Naive thymus-derived CD8-positive, alpha-beta T cell (primary cell): ENCODE measurements around the gene MDFI. TPM values are rescaled to one million over a fixed set of nuclear protein-coding genes. Genes with fewer than 3 reads are reported as not detected.

Experiments used
- ATAC-seq, 2 donors: fragments of 150-1000 bp; cut with Tn5 transposase in 1 of 2; sonication (Bioruptor Pico), chemical (Tn5 transposase) in 1 of 2; 1 replicate in 1 of 2; 2 replicates in 1 of 2; pipeline ENCODE4 v1.10.0; 2021; ENCODE audit warnings: mild to moderate bottlenecking in 2 of 2, moderate library complexity in 2 of 2
- POLR2A ChIA-PET: fragments of 350-600 bp; sonication (Branson Sonifier 250); formaldehyde crosslinking; loops from one replicate; lab custom pipeline; 2021; ENCODE audit warnings: antibody characterized with exemption; lab: Charles Lee
- DNase-seq, 10 donors: peaks; one replicate each; pipeline versions ENCODE4 v3.0.0 to v3.0.0-alpha.2; 2020 to 2022
- H3K27ac Mint-ChIP-seq, 10 donors: one replicate each; pipeline ENCODE4 v1.8.0; 2020 to 2022; ENCODE audit warnings: mild to moderate bottlenecking in 10 of 10, mixed read lengths in 10 of 10, moderate library complexity in 4 of 10, inconsistent platforms in 1 of 10
- H3K27me3 Mint-ChIP-seq, 5 donors: one replicate each; pipeline ENCODE4 v1.8.0; 2021 to 2022; ENCODE audit warnings: mixed read lengths in 5 of 5
- H3K36me3 Mint-ChIP-seq, 3 donors: one replicate each; pipeline ENCODE4 v1.8.0; 2020 to 2022; ENCODE audit warnings: mixed read lengths in 3 of 3, mild to moderate bottlenecking in 2 of 3, inconsistent platforms in 1 of 3
- H3K4me1 Mint-ChIP-seq, 4 donors: one replicate each; pipeline ENCODE4 v1.8.0; 2021 to 2022; ENCODE audit warnings: mixed read lengths in 4 of 4
- H3K4me3 Mint-ChIP-seq, 10 donors: one replicate each; pipeline ENCODE4 v1.8.0; 2020 to 2022; ENCODE audit warnings: mild to moderate bottlenecking in 10 of 10, mixed read lengths in 10 of 10, moderate library complexity in 6 of 10, inconsistent platforms in 1 of 10
- H3K9me3 Mint-ChIP-seq, 9 donors: one replicate each; pipeline ENCODE4 v1.8.0; 2020 to 2022; ENCODE audit warnings: mixed read lengths in 9 of 9, mild to moderate bottlenecking in 3 of 9, inconsistent platforms in 1 of 9, moderate library complexity in 1 of 9
- polyA plus RNA-seq, 3 donors: library from polyadenylated mRNA; unstranded; fragments of 300-500 nt; fragmentation: Illumina TruSeq; gene quantifications; one replicate each; pipeline ENCODE4 v1.2.3, GENCODE V29; 2021
- total RNA-seq, 8 experiments: library from RNA in 2 of 8; stranded (reverse) in 2 of 8; gene quantifications; one replicate each; pipeline ENCODE4 v1.2.3 and lab custom pipeline; 2021 to 2026

The MDFI gene
- total and polyA plus RNA-seq, 5 experiments from 2014 or later, result not detected

DNA sequence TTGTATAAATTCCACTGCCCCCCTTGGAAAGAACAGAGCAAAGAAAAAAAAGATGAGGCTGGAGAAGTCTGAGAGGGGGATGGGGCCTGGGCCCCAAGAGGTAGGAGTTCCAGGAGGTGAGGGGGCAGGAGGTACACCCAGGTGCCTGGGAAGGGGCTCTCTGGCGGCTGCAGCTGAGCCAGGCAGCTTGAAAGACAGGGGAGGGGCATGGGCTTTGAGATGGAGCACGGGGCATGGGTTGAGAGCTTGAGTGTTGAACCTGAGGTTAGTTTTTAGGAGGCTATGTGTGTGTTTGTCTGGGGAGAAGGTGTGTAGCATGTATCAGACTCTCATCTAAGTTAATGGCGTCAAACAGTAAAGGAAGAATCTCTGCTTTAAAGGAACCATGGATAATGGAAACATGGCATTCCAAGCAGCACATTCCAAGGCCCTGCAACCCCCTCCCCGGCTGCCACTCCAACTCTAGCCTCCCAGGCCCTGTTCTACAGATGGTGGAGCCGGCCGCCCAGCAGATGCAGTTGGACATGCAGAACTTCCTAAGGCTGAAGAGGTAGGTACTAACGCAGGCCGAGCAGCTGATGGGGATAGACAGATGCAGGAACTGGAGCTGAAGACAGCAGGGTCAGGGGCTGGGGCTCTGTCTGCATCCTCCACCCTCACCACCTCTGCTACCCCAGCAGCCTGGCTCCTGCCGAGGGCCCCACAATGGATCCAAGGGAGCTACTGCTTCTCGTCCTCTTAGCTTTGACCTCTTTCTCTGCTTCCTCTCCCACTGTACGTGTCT lies 42.1 kb downstream of the MDFI start:
- POLR2A ChIA-PET, result interaction anchor here (1.7 kb wide), 1 partner anchor 78 kb away, joined by 4 read pairs; no protein-coding TSS in a partner anchor
- no peak for ATAC-seq
- peaks cover 0 to 20% (median 6%) of the 10 kb centered on the region in 5 donors for H3K27me3 Mint-ChIP-seq
- H3K36me3 Mint-ChIP-seq, result peaks cover 0 to 2% (median 0%) of the 10 kb centered on the region in 3 donors
- H3K4me1 Mint-ChIP-seq, result peaks cover 6 to 18% (median 11%) of the 10 kb centered on the region in 4 donors
- H3K27ac Mint-ChIP-seq, result peak overlapping the region in 2 of 10 donors; percentile 8 to 71
- H3K4me3 Mint-ChIP-seq, result no peak overlapping the region
- no peaks in the 10 kb centered on the region for H3K9me3 Mint-ChIP-seq
- no peak for DNase-seq

DNA sequence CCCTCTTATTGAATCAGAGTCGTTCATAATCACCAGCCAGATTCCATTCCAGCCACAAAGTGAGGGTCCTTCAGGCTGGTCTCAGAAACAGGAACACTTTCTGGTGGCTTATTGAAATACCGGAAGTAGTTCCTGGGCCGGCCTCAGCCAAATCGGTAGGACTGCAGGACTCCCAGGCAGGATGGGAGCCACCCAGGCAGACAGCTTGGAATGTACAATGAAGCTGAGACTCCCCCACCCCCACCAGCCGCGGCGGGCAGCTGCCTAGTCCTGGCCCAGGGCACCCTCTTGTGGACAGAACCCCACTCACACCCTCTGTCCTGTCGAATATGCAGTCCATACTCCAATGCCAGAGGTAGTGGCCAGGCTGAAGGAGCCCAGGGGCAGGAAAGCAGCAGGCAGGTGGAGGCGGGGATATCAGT lies 43.8 kb downstream of the MDFI start:
- ATAC-seq (peak; percentile 69 to 71), DNase-seq (peak; percentile 41 to 84 (median 61))
- H3K27me3 Mint-ChIP-seq, result peaks cover 0 to 5% (median 1%) of the 10 kb centered on the region in 5 donors
- peaks cover 6 to 18% (median 11%) of the 10 kb centered on the region in 4 donors for H3K4me1 Mint-ChIP-seq
- no peaks in the 10 kb centered on the region for H3K9me3 Mint-ChIP-seq
- H3K4me3 Mint-ChIP-seq, result peak overlapping the region in 7 of 10 donors; percentile 4 to 82 (median 76)
- H3K36me3 Mint-ChIP-seq, result peaks cover 0 to 6% (median 0%) of the 10 kb centered on the region in 3 donors
- POLR2A ChIA-PET, result interaction anchor here (1.7 kb wide), 1 partner anchor 79 kb away, joined by 4 read pairs; no protein-coding TSS in a partner anchor
- H3K27ac Mint-ChIP-seq, result peak overlapping the region in 2 of 10 donors; percentile 25 to 75

DNA sequence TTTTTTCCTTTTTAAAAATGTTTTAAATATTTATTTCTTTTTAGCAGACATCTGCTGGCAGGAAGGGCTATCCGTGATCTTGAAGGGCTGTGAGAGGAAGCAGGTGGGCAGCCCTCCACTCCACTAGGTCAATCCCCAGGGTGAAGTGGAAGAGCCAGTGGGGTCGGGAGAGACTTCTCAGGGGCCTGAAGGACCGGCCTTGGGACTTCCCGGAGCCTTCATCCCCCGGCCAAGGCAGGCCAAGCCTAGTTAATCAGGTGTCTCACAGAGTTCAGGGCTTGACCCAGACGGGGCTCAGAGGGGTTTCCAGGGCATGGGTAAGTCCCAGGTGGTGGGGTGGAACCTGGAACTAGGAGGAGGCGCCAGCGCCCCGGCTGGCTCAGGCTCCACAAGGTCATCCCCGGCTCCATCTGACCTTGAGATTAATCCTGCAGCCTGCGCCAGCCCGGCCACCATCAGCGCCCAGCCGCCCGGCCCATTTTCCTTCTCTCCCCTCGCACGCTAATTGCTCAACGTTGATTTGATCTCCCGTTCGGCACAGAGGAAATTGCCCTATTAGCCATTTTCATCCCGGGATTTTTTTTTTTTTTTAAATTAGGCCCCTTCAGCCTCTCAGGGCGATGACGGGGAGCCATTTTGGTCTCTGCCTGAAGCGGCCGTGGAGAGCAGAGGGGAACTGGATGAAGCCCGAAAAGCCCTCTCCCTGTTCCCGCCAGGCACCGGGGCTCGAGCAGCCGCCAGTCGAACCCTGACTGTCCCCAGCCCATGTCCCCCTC lies 44.4 kb downstream of the MDFI start:
- Mint-ChIP-seq H3K27ac (peak overlapping the region in 9 of 10 donors; percentile 29 to 88 (median 73)), H3K27me3 (peaks cover 0 to 4% (median 0%) of the 10 kb centered on the region in 5 donors), H3K4me3 (peak overlapping the region; percentile 58 to 86 (median 82)), H3K36me3 (peaks cover 0 to 6% (median 0%) of the 10 kb centered on the region in 3 donors), H3K9me3 (no peaks in the 10 kb centered on the region), H3K4me1 (peaks cover 6 to 18% (median 11%) of the 10 kb centered on the region in 4 donors)
- ATAC-seq, result peak in 1 of 2 donors; percentile 9
- no peak for DNase-seq
- POLR2A ChIA-PET, result interaction anchor here (0.6 to 1.3 kb wide), 3 partner anchors 51 to 202 kb away, joined by 3 to 5 read pairs (median 4); no protein-coding TSS in a partner anchor

DNA sequence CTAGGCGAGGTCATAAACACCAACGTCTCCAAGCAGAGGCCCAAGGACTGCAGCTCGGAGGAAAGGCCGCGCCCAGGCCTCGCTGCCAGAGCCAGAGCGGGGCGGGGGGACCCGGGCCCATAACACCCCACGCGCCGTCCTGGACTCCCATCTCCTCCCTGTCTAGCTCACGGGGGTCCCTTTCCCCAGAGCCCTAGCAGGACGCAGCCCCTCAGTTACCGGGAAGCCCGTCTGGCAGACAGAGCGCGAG lies 44.9 kb downstream of the MDFI start:
- ATAC-seq (peak; percentile 6 to 30), DNase-seq (no peak)
- H3K9me3 Mint-ChIP-seq, result no peaks in the 10 kb centered on the region
- H3K4me3 Mint-ChIP-seq, result peak overlapping the region; percentile 68 to 86 (median 82)
- H3K36me3 Mint-ChIP-seq, result peaks cover 0 to 8% (median 0%) of the 10 kb centered on the region in 3 donors
- POLR2A ChIA-PET, result interaction anchor here (0.5 to 1.3 kb wide), 4 partner anchors 51 to 1772 kb away, joined by 3 to 5 read pairs (median 4); partner anchors contain the start of gene DLK2
- peak overlapping the region in 9 of 10 donors; percentile 29 to 90 (median 73) for H3K27ac Mint-ChIP-seq
- H3K27me3 Mint-ChIP-seq, result peaks cover 0 to 4% (median 0%) of the 10 kb centered on the region in 5 donors
- peaks cover 6 to 18% (median 11%) of the 10 kb centered on the region in 4 donors for H3K4me1 Mint-ChIP-seq

DNA sequence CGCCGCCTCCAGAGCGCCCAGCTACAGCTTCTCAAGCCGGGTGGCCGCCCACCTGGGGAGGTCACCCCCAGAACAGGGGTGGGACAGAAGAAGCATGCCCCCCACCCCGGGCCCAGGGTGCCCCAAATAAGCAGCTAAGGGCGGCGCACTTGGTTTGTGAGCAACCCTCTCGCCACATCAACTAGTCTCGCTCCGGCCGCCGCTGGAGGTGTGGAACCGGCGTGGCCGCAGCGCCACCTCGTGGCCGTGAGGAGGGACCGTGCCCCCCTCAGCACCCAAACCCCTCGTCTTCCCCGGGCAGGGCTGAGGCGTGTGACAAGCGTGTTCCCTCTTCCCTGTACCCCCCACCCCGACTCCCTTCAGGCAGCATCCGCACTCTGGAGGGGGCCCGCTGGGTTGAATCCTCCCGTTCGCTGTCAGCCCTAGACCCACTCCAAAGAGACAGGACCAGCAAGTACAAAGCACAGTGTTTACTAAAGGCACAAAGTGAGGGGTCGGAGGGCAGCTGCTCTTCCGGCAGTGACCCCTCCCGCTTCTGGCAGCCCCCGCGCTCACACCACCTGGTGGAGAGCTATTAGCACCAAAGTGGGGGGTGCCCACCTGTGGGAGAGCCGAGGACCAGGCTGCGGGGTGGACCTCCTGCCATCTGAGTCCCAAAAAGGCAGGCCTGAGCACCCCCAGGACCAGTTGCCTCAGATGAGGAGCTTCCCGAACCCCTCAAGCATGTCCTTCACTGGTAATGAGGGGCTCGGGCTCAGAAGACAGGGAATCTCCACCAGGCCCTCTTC lies 45.4 kb downstream of the MDFI start:
- no peaks in the 10 kb centered on the region for H3K9me3 Mint-ChIP-seq
- peaks cover 0 to 10% (median 0%) of the 10 kb centered on the region in 3 donors for H3K36me3 Mint-ChIP-seq
- peaks cover 6 to 18% (median 11%) of the 10 kb centered on the region in 4 donors for H3K4me1 Mint-ChIP-seq
- H3K27me3 Mint-ChIP-seq, result peaks cover 0 to 2% (median 0%) of the 10 kb centered on the region in 5 donors
- POLR2A ChIA-PET, result interaction anchor here (0.5 to 1.3 kb wide), 3 partner anchors 50 to 1772 kb away, joined by 4 to 5 read pairs (median 5); partner anchors contain the start of gene DLK2
- peak; percentile 93 to 95 for ATAC-seq
- DNase-seq, result peak; percentile 62 to 84 (median 78)
- peak overlapping the region in 8 of 10 donors; percentile 29 to 90 (median 74) for H3K27ac Mint-ChIP-seq
- H3K4me3 Mint-ChIP-seq, result peak overlapping the region; percentile 68 to 86 (median 82)

DNA sequence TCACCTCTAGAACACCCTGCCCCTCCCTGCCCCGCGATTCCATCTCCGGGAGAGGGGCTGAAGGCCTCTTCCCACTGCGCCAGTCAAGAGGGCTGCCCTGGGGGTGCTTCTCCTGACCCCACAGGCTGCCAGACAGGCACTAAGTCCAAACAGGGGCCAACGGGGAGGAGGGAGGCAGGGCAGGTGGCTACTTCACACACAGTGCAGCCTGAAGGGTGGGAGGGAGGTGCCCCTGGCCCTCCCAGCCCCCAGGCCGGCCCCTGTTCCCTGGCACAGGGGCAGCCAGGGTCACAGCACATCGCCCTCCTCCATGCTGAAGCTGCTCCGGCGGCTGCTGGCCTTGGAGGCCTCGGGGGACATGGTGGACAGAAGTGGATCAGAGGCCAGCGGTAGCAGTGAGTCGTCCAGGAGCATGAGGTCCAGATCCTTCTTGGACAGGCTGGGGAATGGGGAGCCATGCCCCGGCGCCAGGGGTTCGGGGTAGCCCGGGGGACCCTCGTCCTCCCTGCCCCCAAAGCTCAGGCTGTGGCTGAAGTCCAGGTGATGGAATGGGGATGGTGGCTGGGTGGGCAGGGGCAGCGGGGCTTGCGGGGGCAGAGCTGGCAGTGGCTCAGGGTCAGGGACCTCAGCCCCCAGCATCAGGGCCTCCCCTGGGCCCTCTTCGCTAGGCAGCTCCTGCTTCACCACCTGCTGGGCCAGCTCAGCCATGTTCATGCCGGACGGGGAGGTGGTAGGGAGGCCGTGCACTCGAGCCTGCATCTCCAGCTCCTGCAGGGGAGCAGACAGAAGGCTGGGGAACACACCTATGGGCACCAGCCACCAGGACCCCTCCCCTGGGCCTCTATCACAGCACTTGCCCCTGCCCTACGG lies 46.3 kb downstream of the MDFI start:
- no peak for ATAC-seq
- no peak for DNase-seq
- H3K4me1 Mint-ChIP-seq, result peaks cover 6 to 21% (median 12%) of the 10 kb centered on the region in 4 donors
- H3K9me3 Mint-ChIP-seq, result no peaks in the 10 kb centered on the region
- POLR2A ChIA-PET, result interaction anchor here (1.3 kb wide), 1 partner anchor 49 kb away, joined by 5 read pairs; no protein-coding TSS in a partner anchor
- peaks cover 0 to 10% (median 0%) of the 10 kb centered on the region in 3 donors for H3K36me3 Mint-ChIP-seq
- peak overlapping the region in 1 of 10 donors; percentile 82 for H3K4me3 Mint-ChIP-seq
- no peaks in the 10 kb centered on the region for H3K27me3 Mint-ChIP-seq
- no peak overlapping the region for H3K27ac Mint-ChIP-seq

DNA sequence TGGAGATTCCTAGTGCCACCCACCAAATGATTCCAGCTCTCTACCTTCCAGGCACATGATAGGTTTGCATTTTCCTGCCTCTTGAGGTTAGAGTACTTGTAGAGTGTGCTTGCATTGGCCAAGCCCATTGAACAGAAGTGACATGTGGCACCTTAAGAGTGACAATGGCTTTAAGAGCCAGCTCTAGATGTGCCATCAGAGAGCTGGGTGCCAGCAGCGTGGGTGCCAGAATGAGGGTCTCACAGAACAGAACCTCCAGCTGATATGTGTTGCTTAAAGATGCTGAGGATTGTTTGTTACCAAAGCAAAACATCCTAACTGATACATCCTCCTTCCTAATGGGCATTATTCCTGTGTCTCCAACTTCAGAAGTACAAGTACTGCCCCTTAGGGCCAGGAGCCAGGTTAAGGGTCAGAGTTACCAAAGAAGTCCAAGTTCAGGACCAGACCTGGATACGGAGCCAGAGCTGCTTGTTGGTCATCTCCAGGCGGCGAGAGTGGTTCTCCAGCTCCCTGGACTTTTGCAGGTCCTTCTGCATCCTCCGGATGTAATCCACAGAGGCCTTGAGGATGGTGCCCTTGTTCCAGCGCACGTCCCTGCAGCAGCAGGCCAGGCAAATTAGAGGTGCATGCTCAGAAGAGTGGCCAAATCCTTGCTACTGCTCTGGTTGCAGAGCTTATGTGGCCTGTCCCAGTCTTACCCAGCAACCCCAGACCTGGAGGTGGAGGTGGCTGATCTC lies 47.5 kb downstream of the MDFI start:
- peaks cover 6 to 21% (median 12%) of the 10 kb centered on the region in 4 donors for H3K4me1 Mint-ChIP-seq
- H3K36me3 Mint-ChIP-seq, result peaks cover 0 to 16% (median 0%) of the 10 kb centered on the region in 3 donors
- POLR2A ChIA-PET, result interaction anchor here (0.5 kb wide), 1 partner anchor 380 kb away, joined by 3 read pairs; no protein-coding TSS in a partner anchor
- no peak overlapping the region for H3K27ac Mint-ChIP-seq
- ATAC-seq, result no peak
- H3K4me3 Mint-ChIP-seq, result no peak overlapping the region
- no peak for DNase-seq
- H3K9me3 Mint-ChIP-seq, result no peaks in the 10 kb centered on the region
- H3K27me3 Mint-ChIP-seq, result no peaks in the 10 kb centered on the region

DNA sequence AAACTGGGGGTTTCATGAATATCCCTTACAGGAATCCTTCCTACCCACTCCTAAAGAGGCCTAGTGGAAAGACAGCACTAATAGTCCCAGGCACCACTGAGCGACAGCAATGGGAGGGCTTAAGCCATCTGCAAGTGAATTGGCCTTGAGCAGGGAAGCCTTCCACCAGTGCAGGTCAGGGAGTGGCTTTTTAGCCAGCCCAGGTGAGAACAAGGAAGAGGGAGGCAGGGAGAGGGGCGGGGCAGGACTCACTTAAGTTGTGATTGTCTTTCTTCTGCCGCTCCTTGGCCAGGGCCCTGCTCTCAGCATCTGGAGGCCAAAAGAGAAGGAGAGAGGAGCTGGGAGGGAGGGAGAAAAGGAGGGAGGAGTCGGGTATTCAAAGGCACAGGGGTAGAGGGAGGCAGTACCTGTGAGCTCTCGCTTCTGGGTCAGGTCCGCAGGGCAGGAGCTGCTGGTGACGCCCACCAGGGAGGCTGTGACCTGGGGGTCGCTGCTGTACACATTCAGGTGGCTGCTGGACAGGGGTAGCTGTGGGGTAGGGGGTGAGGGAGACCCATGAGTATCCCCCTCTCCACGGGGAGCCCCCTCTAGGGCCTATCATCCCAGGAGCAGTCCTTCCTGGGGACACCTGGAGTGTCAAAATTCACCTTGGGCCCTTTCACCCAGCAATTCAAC lies 49.4 kb downstream of the MDFI start:
- DNase-seq (no peak), ATAC-seq (no peak)
- H3K9me3 Mint-ChIP-seq, result no peaks in the 10 kb centered on the region
- peak overlapping the region in 1 of 10 donors; percentile 54 for H3K27ac Mint-ChIP-seq
- POLR2A ChIA-PET, result interaction anchor here (1.3 kb wide), 1 partner anchor 46 kb away, joined by 4 read pairs; no protein-coding TSS in a partner anchor
- H3K36me3 Mint-ChIP-seq, result peaks cover 0 to 16% (median 0%) of the 10 kb centered on the region in 3 donors
- H3K4me3 Mint-ChIP-seq, result no peak overlapping the region
- peaks cover 7 to 13% (median 10%) of the 10 kb centered on the region in 4 donors for H3K4me1 Mint-ChIP-seq
- no peaks in the 10 kb centered on the region for H3K27me3 Mint-ChIP-seq

DNA sequence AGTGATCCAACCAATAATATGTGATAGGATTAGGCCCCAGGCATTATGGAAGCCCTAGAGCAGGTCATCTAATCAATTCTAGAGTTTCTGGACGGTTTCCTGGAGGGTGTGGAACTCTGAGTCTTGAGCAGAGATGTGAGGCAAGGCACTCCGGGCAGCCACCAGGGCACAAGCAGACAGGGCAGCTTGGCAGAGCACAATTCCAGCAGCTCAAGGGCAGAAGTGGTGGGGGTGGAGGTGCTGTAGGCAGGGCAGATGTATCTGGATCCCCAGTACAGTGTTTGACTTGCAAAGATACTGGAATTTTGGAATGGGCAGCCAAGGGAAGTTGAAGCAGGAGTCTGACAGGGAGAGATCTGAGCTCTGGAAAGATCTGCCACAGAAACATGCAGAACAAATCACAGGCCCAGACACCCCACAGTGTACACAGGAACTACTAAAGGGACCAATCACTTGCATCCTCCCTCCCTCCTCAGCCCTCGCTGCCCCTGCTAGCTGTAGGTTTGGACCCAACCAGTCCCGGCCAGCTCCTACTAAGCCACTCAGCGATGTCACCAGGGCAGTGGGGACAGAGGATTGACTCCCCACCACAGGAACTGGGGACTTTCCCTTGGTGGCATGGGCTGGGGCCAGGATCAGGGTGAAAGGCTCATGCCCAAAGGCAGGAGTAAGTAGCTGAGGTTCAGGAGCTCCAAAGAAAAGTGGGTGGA lies 50.1 kb downstream of the MDFI start:
- DNase-seq (no peak), ATAC-seq (no peak)
- peaks cover 5 to 7% (median 6%) of the 10 kb centered on the region in 4 donors for H3K4me1 Mint-ChIP-seq
- H3K27me3 Mint-ChIP-seq, result no peaks in the 10 kb centered on the region
- POLR2A ChIA-PET, result interaction anchor here (1.3 kb wide), 1 partner anchor 45 kb away, joined by 4 read pairs; no protein-coding TSS in a partner anchor
- peaks cover 0 to 16% (median 0%) of the 10 kb centered on the region in 3 donors for H3K36me3 Mint-ChIP-seq
- H3K4me3 Mint-ChIP-seq, result no peak overlapping the region
- H3K27ac Mint-ChIP-seq, result peak overlapping the region in 1 of 10 donors; percentile 54
- H3K9me3 Mint-ChIP-seq, result no peaks in the 10 kb centered on the region
